GM23338 (cell line): Measurements from ENCODE around the gene DACH1.

Source experiments
- CREB1 ChIP-seq: fragments of 250-450 bp; sonication (Bioruptor Pico); IDR thresholded peaks from 2 replicates; pipeline ENCODE4 v1.5.0; 2020; ENCODE audit warnings: low read depth, mild to moderate bottlenecking, moderate library complexity
- EZH2 ChIP-seq: fragments of 200-600 bp; sonication (generic); IDR thresholded peaks from one replicate; pipeline ENCODE4 v1.8.0; 2017; ENCODE audit warnings: antibody characterized with exemption, mild to moderate bottlenecking, low read depth; ENCODE audit not compliant: unreplicated experiment
- EZH2phosphoT487 ChIP-seq: fragments of 200-600 bp; sonication (generic); IDR thresholded peaks from one replicate; pipeline ENCODE4 v1.8.1; 2018; ENCODE audit warnings: antibody characterized with exemption; ENCODE audit not compliant: unreplicated experiment
- POLR2AphosphoS5 ChIP-seq: IDR thresholded peaks from 2 replicates; pipeline ENCODE4 v1.6.1; 2016; ENCODE audit warnings: antibody characterized with exemption, low read depth
- STAT1 ChIP-seq: IDR thresholded peaks from one replicate; pipeline ENCODE4 v1.6.1; 2016; ENCODE audit warnings: antibody characterized with exemption; ENCODE audit not compliant: unreplicated experiment
- TF ChIP-seq, protein P1 (sequence below), 2 experiments: fragments of 200-600 bp in 1 of 2; sonication (generic) in 1 of 2; conservative IDR thresholded peaks; 2 replicates each; pipeline versions ENCODE4 v1.5.1 to v1.6.1; 2016 to 2017; ENCODE audit warnings: antibody characterized with exemption in 2 of 2, low read depth in 2 of 2, mild to moderate bottlenecking in 2 of 2, moderate library complexity in 1 of 2

DNA sequence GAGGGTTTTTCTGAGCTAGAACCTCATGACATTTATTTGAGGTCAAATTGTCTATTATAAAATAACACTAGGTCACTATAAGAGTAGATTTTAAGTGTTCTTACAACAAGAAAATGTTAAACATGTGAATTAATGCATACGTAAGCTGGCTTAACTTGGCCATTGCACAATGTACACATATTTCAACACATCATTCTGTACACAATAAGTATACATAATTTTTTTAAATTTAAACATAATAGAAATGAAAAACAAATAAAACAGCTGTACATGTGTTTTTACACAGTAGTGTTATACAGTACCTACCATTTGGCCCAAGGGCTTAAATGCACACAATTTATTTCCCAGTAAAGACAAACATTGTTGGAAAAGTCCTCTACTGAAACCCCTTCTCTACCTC, 269.9 kb downstream of the DACH1 start:
- TF ChIP-seq, protein P1, sequence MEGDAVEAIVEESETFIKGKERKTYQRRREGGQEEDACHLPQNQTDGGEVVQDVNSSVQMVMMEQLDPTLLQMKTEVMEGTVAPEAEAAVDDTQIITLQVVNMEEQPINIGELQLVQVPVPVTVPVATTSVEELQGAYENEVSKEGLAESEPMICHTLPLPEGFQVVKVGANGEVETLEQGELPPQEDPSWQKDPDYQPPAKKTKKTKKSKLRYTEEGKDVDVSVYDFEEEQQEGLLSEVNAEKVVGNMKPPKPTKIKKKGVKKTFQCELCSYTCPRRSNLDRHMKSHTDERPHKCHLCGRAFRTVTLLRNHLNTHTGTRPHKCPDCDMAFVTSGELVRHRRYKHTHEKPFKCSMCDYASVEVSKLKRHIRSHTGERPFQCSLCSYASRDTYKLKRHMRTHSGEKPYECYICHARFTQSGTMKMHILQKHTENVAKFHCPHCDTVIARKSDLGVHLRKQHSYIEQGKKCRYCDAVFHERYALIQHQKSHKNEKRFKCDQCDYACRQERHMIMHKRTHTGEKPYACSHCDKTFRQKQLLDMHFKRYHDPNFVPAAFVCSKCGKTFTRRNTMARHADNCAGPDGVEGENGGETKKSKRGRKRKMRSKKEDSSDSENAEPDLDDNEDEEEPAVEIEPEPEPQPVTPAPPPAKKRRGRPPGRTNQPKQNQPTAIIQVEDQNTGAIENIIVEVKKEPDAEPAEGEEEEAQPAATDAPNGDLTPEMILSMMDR (conservative IDR thresholded peaks at IDR 0.05; ENCODE audit: low read depth in 2 of 2) = no peak
- TF ChIP-seq POLR2AphosphoS5 = no peak
- TF ChIP-seq EZH2phosphoT487 = no peak
- TF ChIP-seq CREB1 (CRISPR knock-in tag) = no peak
- TF ChIP-seq EZH2 = no peak
- TF ChIP-seq STAT1 = no peak
